SK-N-SH (cell line): ENCODE results near the gene PRKACG. TPM values are rescaled to one million over a fixed set of nuclear protein-coding genes. Genes with fewer than 3 reads are reported as not detected.

Experiments used
- CTCF ChIA-PET: fragments of 300-600, 350-600 bp; formaldehyde crosslinking; extraction: SDS; loops from one replicate; lab custom pipeline; 2021; lab: Yijun Ruan, JAX
- POLR2A ChIA-PET: fragments of 350-600 bp; sonication (Branson Sonifier 250); formaldehyde crosslinking; extraction: SDS; loops from one replicate; lab custom pipeline; 2020; ENCODE audit warnings: antibody characterized with exemption, inconsistent platforms; lab: Yijun Ruan, JAX
- DNase-seq: peaks from one replicate; pipeline ENCODE4 v3.0.0; 2012
- H2AFZ ChIP-seq: fragments of 200-600 bp; sonication (generic); 2 replicates; pipeline ENCODE4 v1.8.1; 2016; ENCODE audit warnings: antibody characterized with exemption, mild to moderate bottlenecking, low read depth
- H3F3A ChIP-seq: fragments of 200-600 bp; sonication (generic); replicated peaks from 2 replicates; pipeline ENCODE3; 2016; ENCODE audit warnings: antibody characterized with exemption, mild to moderate bottlenecking; ENCODE audit not compliant: insufficient read depth
- H3K27ac ChIP-seq, 2 experiments: fragments of 200-500 bp in 1 of 2; fragments of 200-600 bp in 1 of 2; sonication (Bioruptor generic) in 1 of 2; sonication (generic), shearing (Covaris generic) in 1 of 2; 2 replicates each; pipeline versions ENCODE4 v1.5.1 to v1.6.1; 2014 to 2016; ENCODE audit warnings: low read depth in 2 of 2, inconsistent platforms in 1 of 2, low read length in 1 of 2, mild to moderate bottlenecking in 1 of 2, mixed read lengths in 1 of 2
- H3K27me3 ChIP-seq: fragments of 200-600 bp; sonication (generic), shearing (Covaris generic); 2 replicates; pipeline ENCODE4 v1.6.1; 2016; ENCODE audit warnings: mixed run types; ENCODE audit not compliant: insufficient read depth
- H3K36me3 ChIP-seq, 2 experiments: fragments of 200-500 bp in 1 of 2; fragments of 200-600 bp in 1 of 2; sonication (Bioruptor generic) in 1 of 2; sonication (generic) in 1 of 2; replicated peaks in 1 of 2; 2 replicates each; pipeline versions ENCODE3 to v1.5.1; 2014 to 2016; ENCODE audit warnings: low read length in 1 of 2, mild to moderate bottlenecking in 1 of 2; ENCODE audit not compliant: insufficient read depth in 2 of 2, control insufficient read depth in 1 of 2
- H3K4me1 ChIP-seq, 2 experiments: fragments of 200-500 bp in 1 of 2; fragments of 200-600 bp in 1 of 2; sonication (Bioruptor generic) in 1 of 2; sonication (generic), shearing (Covaris generic) in 1 of 2; 2 replicates each; pipeline versions ENCODE4 v1.5.1 to v1.6.1; 2014 to 2016; ENCODE audit warnings: low read depth in 1 of 2, low read length in 1 of 2, mixed run types in 1 of 2; ENCODE audit not compliant: insufficient read depth in 2 of 2, control insufficient read depth in 1 of 2
- H3K4me2 ChIP-seq: fragments of 200-600 bp; sonication (generic), shearing (Covaris generic); 2 replicates; pipeline ENCODE4 v1.6.1; 2017; ENCODE audit warnings: mixed run types
- H3K4me3 ChIP-seq, 2 experiments: fragments of 200-500 bp in 1 of 2; fragments of 200-600 bp in 1 of 2; sonication (Bioruptor generic) in 1 of 2; sonication (generic), shearing (Covaris generic) in 1 of 2; 2 replicates each; pipeline versions ENCODE4 v1.5.1 to v1.8.1; 2014 to 2016; ENCODE audit warnings: low read depth in 2 of 2, inconsistent platforms in 1 of 2, low read length in 1 of 2, mild to moderate bottlenecking in 1 of 2, mixed read lengths in 1 of 2, moderate library complexity in 1 of 2
- H3K79me2 ChIP-seq: fragments of 200-600 bp; sonication (generic); 2 replicates; pipeline ENCODE4 v1.8.1; 2017; ENCODE audit warnings: mild to moderate bottlenecking; ENCODE audit not compliant: insufficient read depth
- H3K9ac ChIP-seq: fragments of 200-600 bp; sonication (generic); 2 replicates; pipeline ENCODE4 v1.6.1; 2017; ENCODE audit warnings: mixed run types
- H3K9me2 ChIP-seq: fragments of 200-600 bp; sonication (generic); 2 replicates; pipeline ENCODE4 v1.6.1; 2017; ENCODE audit warnings: mixed run types
- H3K9me3 ChIP-seq: fragments of 200-600 bp; sonication (generic); 2 replicates; pipeline ENCODE4 v1.6.1; 2017; ENCODE audit warnings: mixed run types, mild to moderate bottlenecking, moderate library complexity
- H4K20me1 ChIP-seq: fragments of 200-600 bp; sonication (generic); 2 replicates; pipeline ENCODE4 v1.6.1; 2017; ENCODE audit warnings: mild to moderate bottlenecking, mixed run types; ENCODE audit not compliant: insufficient read depth
- CTCF ChIP-seq: fragments of 200-600 bp; sonication (generic); IDR thresholded peaks from 2 replicates; pipeline ENCODE4 v1.6.1; 2017; ENCODE audit warnings: antibody characterized with exemption, mild to moderate bottlenecking, moderate library complexity
- ELF1 ChIP-seq: IDR thresholded peaks from 2 replicates; pipeline ENCODE4 v1.4.0; 2012
- FOSL2 ChIP-seq: IDR thresholded peaks from 2 replicates; pipeline ENCODE4 v1.4.0; 2012; ENCODE audit warnings: low read depth, mild to moderate bottlenecking, moderate library complexity, borderline replicate concordance
- FOXJ3 ChIP-seq: sonication (generic); formaldehyde crosslinking; IDR thresholded peaks from 2 replicates; pipeline ENCODE4 v1.5.1; 2020; ENCODE audit warnings: mild to moderate bottlenecking, missing genetic modification reagents
- FOXM1 ChIP-seq: IDR thresholded peaks from 2 replicates; pipeline ENCODE4 v1.4.0; 2012; ENCODE audit warnings: low read depth, mild to moderate bottlenecking
- MAX ChIP-seq: IDR thresholded peaks from 2 replicates; pipeline ENCODE4 v1.4.0; 2012; ENCODE audit warnings: low read depth
- MEF2A ChIP-seq: IDR thresholded peaks from 2 replicates; pipeline ENCODE4 v1.4.0; 2012; ENCODE audit warnings: low read depth, borderline replicate concordance
- MXI1 ChIP-seq: IDR thresholded peaks from 2 replicates; pipeline ENCODE4 v1.6.1; 2012; ENCODE audit warnings: mild to moderate bottlenecking, low read depth, low read length, improper control_type of control experiment
- POLR2AphosphoS5 ChIP-seq: IDR thresholded peaks from 2 replicates; pipeline ENCODE4 v1.6.1; 2012; ENCODE audit warnings: low read depth, low read length
- RAD21 ChIP-seq: IDR thresholded peaks from 2 replicates; pipeline ENCODE4 v1.6.1; 2012; ENCODE audit warnings: mild to moderate bottlenecking, low read length
- REST ChIP-seq: IDR thresholded peaks from 2 replicates; pipeline ENCODE4 v1.6.1; 2012; ENCODE audit warnings: mild to moderate bottlenecking, low read depth, low read length, moderate library complexity
- SIN3A ChIP-seq: IDR thresholded peaks from 2 replicates; pipeline ENCODE4 v1.6.1; 2012; ENCODE audit warnings: low read depth, mild to moderate bottlenecking, low read length, moderate library complexity, borderline replicate concordance
- SMC3 ChIP-seq: IDR thresholded peaks from 2 replicates; pipeline ENCODE4 v1.6.1; 2012; ENCODE audit warnings: low read depth, low read length, improper control_type of control experiment
- USF1 ChIP-seq: IDR thresholded peaks from 2 replicates; pipeline ENCODE4 v1.4.0; 2012; ENCODE audit warnings: low read depth, borderline replicate concordance
- YY1 ChIP-seq: IDR thresholded peaks from 2 replicates; pipeline ENCODE4 v1.4.0; 2012; ENCODE audit warnings: low read depth, mild to moderate bottlenecking
- WGBS: methylation state at CpG from one replicate; pipeline ENCODE4 v1.1.6; 2017; ENCODE audit warnings: low lambda C conversion rate; 5-methylcytosine and 5-hydroxymethylcytosine counted together
- polyA plus RNA-seq, 3 experiments: library from polyadenylated mRNA; depleted of rRNA; stranded (reverse); fragments of >200 nt; gene quantifications; 2 replicates each; pipeline ENCODE4 v1.2.3, GENCODE V29; 2012

PRKACG gene
- polyA plus RNA-seq, 1 of the 3 experiments (the other 2 are of a cell fraction): not detected

GRCh38 chr9:68999393-69000105 is 14.4 kb downstream of the PRKACG start (continued):
- TF ChIP-seq REST (no peak), MAX (no peak), RAD21 (peak; percentile 76), YY1 (no peak)

GRCh38 chr9:68998812-68999211 is 15.1 kb downstream of the PRKACG start:
- Histone ChIP-seq H2AFZ (no peak overlapping the region), H3K4me1 (no peaks in the 10 kb centered on the region), H3K27me3 (peaks cover 57% of the 10 kb centered on the region; the same call in 1 of the 2 replicates), H3K79me2 (no peaks in the 10 kb centered on the region), H3K4me3 (no peak overlapping the region), H3K9me3 (no peaks in the 10 kb centered on the region), H3K9me2 (no peaks in the 10 kb centered on the region), H3K27ac (no peak overlapping the region), H3K9ac (no peak overlapping the region), H4K20me1 (no peaks in the 10 kb centered on the region), H3K4me2 (no peak overlapping the region), H3F3A (no peaks in the 10 kb centered on the region), H3K36me3 (no peaks in the 10 kb centered on the region)
- CTCF ChIA-PET: interaction anchor here (0.7 to 1.4 kb wide), 7 partner anchors 12 to 154 kb away, joined by 3 to 5 read pairs (median 4); no protein-coding TSS in a partner anchor
- POLR2A ChIA-PET: no interaction called here
- no peak for DNase-seq
- TF ChIP-seq CTCF: no peak
- TF ChIP-seq FOXM1: no peak
- TF ChIP-seq FOXJ3 (CRISPR knock-in tag): no peak
- TF ChIP-seq USF1: no peak
- TF ChIP-seq MAX: no peak
- TF ChIP-seq FOSL2: no peak
- TF ChIP-seq POLR2AphosphoS5: no peak
- TF ChIP-seq ELF1: no peak
- no peak for TF ChIP-seq MEF2A
- no peak for TF ChIP-seq SMC3
- TF ChIP-seq MXI1: no peak
- no peak for TF ChIP-seq SIN3A
- WGBS: 7% methylated on average over 5 of the region's 5 CpGs
